ENCODE measurements around the gene PF4V1. TPM values are rescaled to one million over a fixed set of nuclear protein-coding genes. Genes with fewer than 3 reads are reported as not detected.

Gene PF4V1
- total RNA-seq, 1 experiment from 2014 or later, result not detected

- BruUV-seq (replicated peaks), result no TSS peak
- no peak for TF ChIP-seq CTCF (IDR thresholded peaks at IDR 0.05; ENCODE audit: unreplicated experiment)
These were observed 21.3 kb downstream of the PF4V1 start for GRCh38 chr4:73874386-73874785.

GRCh38 chr4:73875401-73875800 is 22.3 kb downstream of the PF4V1 start:
- no peaks in the 10 kb centered on the region for H3K27me3 Mint-ChIP-seq (ENCODE audit: insufficient read depth, unreplicated experiment)
- no peak for TF ChIP-seq CTCF (IDR thresholded peaks at IDR 0.05; ENCODE audit: unreplicated experiment)
- intact Hi-C loops (cut with micrococcal nuclease), result no loop called here
- no TSS peak for BruUV-seq (replicated peaks)
- POLR2A ChIA-PET, result no interaction called here
- CTCF ChIA-PET, result interaction anchor here (0.6 kb wide), 1 partner anchor 228 kb away, joined by 5 read pairs; no protein-coding TSS in a partner anchor
- H3K9me3 Mint-ChIP-seq (ENCODE audit: unreplicated experiment), result no peaks in the 10 kb centered on the region
- peaks cover 31% of the 10 kb centered on the region for H3K36me3 Mint-ChIP-seq (ENCODE audit: insufficient read depth, unreplicated experiment)
- peaks cover 7% of the 10 kb centered on the region for H3K4me1 Mint-ChIP-seq (ENCODE audit: insufficient read depth, unreplicated experiment)
- no peak for DNase-seq (ENCODE audit: unreplicated experiment)
- H3K27ac Mint-ChIP-seq (ENCODE audit: low read depth, unreplicated experiment), result no peak overlapping the region
- H3K4me3 Mint-ChIP-seq (ENCODE audit: unreplicated experiment), result no peak overlapping the region

More at GRCh38 chr4:73874386-73874785, 21.3 kb downstream of the PF4V1 start:
- Mint-ChIP-seq H3K27me3 (ENCODE audit: insufficient read depth, unreplicated experiment) (no peaks in the 10 kb centered on the region), H3K4me3 (ENCODE audit: unreplicated experiment) (no peak overlapping the region), H3K27ac (ENCODE audit: low read depth, unreplicated experiment) (no peak overlapping the region), H3K9me3 (ENCODE audit: unreplicated experiment) (no peaks in the 10 kb centered on the region), H3K4me1 (ENCODE audit: insufficient read depth, unreplicated experiment) (peaks cover 8% of the 10 kb centered on the region), H3K36me3 (ENCODE audit: insufficient read depth, unreplicated experiment) (peaks cover 41% of the 10 kb centered on the region)
- POLR2A ChIA-PET, result interaction anchor here (0.7 to 1.1 kb wide), 2 partner anchors 18 to 149 kb away, joined by 3 to 4 read pairs; no protein-coding TSS in a partner anchor
- CTCF ChIA-PET, result interaction anchor here (1.4 to 1.5 kb wide), 2 partner anchors 164 to 244 kb away, joined by 3 read pairs; partner anchors contain the start of gene CXCL3
- intact Hi-C loops (cut with micrococcal nuclease), result no loop called here
- no peak for DNase-seq (ENCODE audit: unreplicated experiment)

- H3K27ac Mint-ChIP-seq (ENCODE audit: low read depth, unreplicated experiment), result peak overlapping the region; percentile 83
- peak; percentile 55 for DNase-seq (ENCODE audit: unreplicated experiment)
- H3K36me3 Mint-ChIP-seq (ENCODE audit: insufficient read depth, unreplicated experiment), result no peaks in the 10 kb centered on the region
- no peaks in the 10 kb centered on the region for H3K27me3 Mint-ChIP-seq (ENCODE audit: insufficient read depth, unreplicated experiment)
- no peaks in the 10 kb centered on the region for H3K9me3 Mint-ChIP-seq (ENCODE audit: unreplicated experiment)
- ChIA-PET POLR2A (interaction anchor here (1.4 kb wide), 1 partner anchor 19 kb away, joined by 5 read pairs; no protein-coding TSS in a partner anchor), CTCF (interaction anchor here (0.6 to 2.1 kb wide), 6 partner anchors 19 to 251 kb away, joined by 3 to 6 read pairs (median 4); partner anchors contain the start of gene CXCL3)
- TF ChIP-seq CTCF (IDR thresholded peaks at IDR 0.05; ENCODE audit: unreplicated experiment), result no peak
- H3K4me1 Mint-ChIP-seq (ENCODE audit: insufficient read depth, unreplicated experiment), result peaks cover 32% of the 10 kb centered on the region
- intact Hi-C loops (cut with micrococcal nuclease), result no loop called here
- no TSS peak for BruUV-seq (replicated peaks)
- H3K4me3 Mint-ChIP-seq (ENCODE audit: unreplicated experiment), result no peak overlapping the region
These were observed 30.2 kb downstream of the PF4V1 start for GRCh38 chr4:73883306-73883705.

- no peak overlapping the region for H3K4me3 Mint-ChIP-seq (ENCODE audit: unreplicated experiment)
- peak overlapping the region; percentile 50 for H3K27ac Mint-ChIP-seq (ENCODE audit: low read depth, unreplicated experiment)
- no TSS peak for BruUV-seq (replicated peaks)
- no peaks in the 10 kb centered on the region for H3K36me3 Mint-ChIP-seq (ENCODE audit: insufficient read depth, unreplicated experiment)
- POLR2A ChIA-PET, result interaction anchor here (0.8 to 1.6 kb wide), 2 partner anchors 8 to 20 kb away, joined by 3 to 8 read pairs; no protein-coding TSS in a partner anchor
- no peak for TF ChIP-seq CTCF (IDR thresholded peaks at IDR 0.05; ENCODE audit: unreplicated experiment)
- H3K9me3 Mint-ChIP-seq (ENCODE audit: unreplicated experiment), result no peaks in the 10 kb centered on the region
- peaks cover 32% of the 10 kb centered on the region for H3K4me1 Mint-ChIP-seq (ENCODE audit: insufficient read depth, unreplicated experiment)
- DNase-seq (ENCODE audit: unreplicated experiment), result no peak
- intact Hi-C loops (cut with micrococcal nuclease), result no loop called here
- CTCF ChIA-PET, result interaction anchor here (0.7 to 1.4 kb wide), 3 partner anchors 9 to 267 kb away, joined by 3 to 10 read pairs (median 3); no protein-coding TSS in a partner anchor
- H3K27me3 Mint-ChIP-seq (ENCODE audit: insufficient read depth, unreplicated experiment), result no peaks in the 10 kb centered on the region
These were observed 32.6 kb downstream of the PF4V1 start for GRCh38 chr4:73885574-73886267.

Data from MCF 10A (cell line).